Activated CD4-positive, alpha-beta T cell treated with anti-CD3 and anti-CD28 coated beads, Interleukin-2, amount 10 ng/mL, durations not matched to agents 24 days and 14 days (primary cell): ENCODE results near the gene AGPAT4. TPM values are rescaled to one million over a fixed set of nuclear protein-coding genes. Genes with fewer than 3 reads are reported as not detected.
A peak's percentile ranks its signal among the peaks of the same experiment; 100 is the strongest.

Source experiments
- DNase-seq: peaks from one replicate; pipeline ENCODE4 v3.0.0; 2022
- H3K27ac Mint-ChIP-seq: one replicate; pipeline ENCODE4 v1.8.0; 2022; ENCODE audit warnings: mild to moderate bottlenecking, mixed read lengths
- H3K27me3 Mint-ChIP-seq: one replicate; pipeline ENCODE4 v1.8.0; 2022; ENCODE audit warnings: mixed read lengths
- H3K36me3 Mint-ChIP-seq: one replicate; pipeline ENCODE4 v1.8.0; 2022; ENCODE audit warnings: low read depth, mild to moderate bottlenecking, mixed read lengths
- H3K4me1 Mint-ChIP-seq: one replicate; pipeline ENCODE4 v1.8.0; 2021; ENCODE audit warnings: mixed read lengths
- H3K4me3 Mint-ChIP-seq: one replicate; pipeline ENCODE4 v1.8.0; 2022; ENCODE audit warnings: mild to moderate bottlenecking, moderate library complexity, mixed read lengths
- H3K9me3 Mint-ChIP-seq: one replicate; pipeline ENCODE4 v1.8.0; 2021; ENCODE audit warnings: mixed read lengths
- intact Hi-C: fragments of 100-400 bp; cut with micrococcal nuclease; formaldehyde crosslinking; loops from one replicate; pipeline ENCODE4 v1.15.1; 2023
- total RNA-seq: library from RNA; stranded (reverse); gene quantifications from 2 replicates; pipeline ENCODE4 v1.2.3, GENCODE V29; 2022

The AGPAT4 gene
- total RNA-seq, 1 donor from 2014 or later = 6.8 TPM

- intact Hi-C loops = no loop called here
- Mint-ChIP-seq H3K27me3 (no peaks in the 10 kb centered on the region), H3K9me3 (no peaks in the 10 kb centered on the region), H3K4me3 (no peak overlapping the region), H3K27ac (no peak overlapping the region), H3K4me1 (no peaks in the 10 kb centered on the region), H3K36me3 (peaks cover 6% of the 10 kb centered on the region)
- DNase-seq = no peak
Measured at GRCh38 chr6:161141173-161141572, 132.7 kb downstream of the AGPAT4 start.

GRCh38 chr6:161140554-161140875 lies 133.3 kb downstream of the AGPAT4 start:
- Mint-ChIP-seq H3K27me3 (no peaks in the 10 kb centered on the region), H3K36me3 (peaks cover 7% of the 10 kb centered on the region), H3K4me3 (no peak overlapping the region), H3K4me1 (no peaks in the 10 kb centered on the region), H3K27ac (no peak overlapping the region), H3K9me3 (no peaks in the 10 kb centered on the region)
- no peak for DNase-seq
- intact Hi-C loops = no loop called here

GRCh38 chr6:161139766-161140553 lies 133.9 kb downstream of the AGPAT4 start:
- no peaks in the 10 kb centered on the region for H3K27me3 Mint-ChIP-seq
- H3K9me3 Mint-ChIP-seq = no peaks in the 10 kb centered on the region
- H3K36me3 Mint-ChIP-seq = peaks cover 7% of the 10 kb centered on the region
- no peak for DNase-seq
- no peak overlapping the region for H3K27ac Mint-ChIP-seq
- no peaks in the 10 kb centered on the region for H3K4me1 Mint-ChIP-seq
- intact Hi-C loops = no loop called here
- H3K4me3 Mint-ChIP-seq = no peak overlapping the region

DNA sequence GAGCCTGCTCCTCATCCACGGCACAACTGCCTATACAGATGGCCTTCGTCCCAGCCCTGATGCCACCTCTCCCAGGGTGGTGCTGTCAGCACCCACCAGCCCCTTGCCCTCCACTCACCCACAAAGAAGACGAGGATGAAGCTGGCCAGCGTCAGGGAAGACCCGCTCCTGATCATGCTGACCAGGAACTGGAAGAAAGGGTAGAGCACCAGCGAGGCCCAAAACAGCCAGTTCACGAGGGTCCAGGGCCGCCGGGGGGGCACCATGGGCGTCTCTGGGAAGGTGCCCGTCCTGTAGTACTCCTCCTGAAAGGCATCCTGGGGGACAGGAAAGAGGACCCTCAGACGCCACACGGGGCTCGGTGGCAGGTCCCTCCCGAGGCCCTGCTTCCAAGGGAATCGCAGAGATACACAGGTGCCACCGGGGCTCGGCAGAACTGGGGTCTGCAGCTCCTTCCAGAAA lies 134.5 kb downstream of the AGPAT4 start:
- peaks cover 7% of the 10 kb centered on the region for H3K36me3 Mint-ChIP-seq
- H3K27ac Mint-ChIP-seq = no peak overlapping the region
- no peak for DNase-seq
- intact Hi-C loops = no loop called here
- no peaks in the 10 kb centered on the region for H3K9me3 Mint-ChIP-seq
- H3K4me3 Mint-ChIP-seq = no peak overlapping the region
- no peaks in the 10 kb centered on the region for H3K4me1 Mint-ChIP-seq
- H3K27me3 Mint-ChIP-seq = no peaks in the 10 kb centered on the region

- intact Hi-C loops = no loop called here
- H3K27me3 Mint-ChIP-seq = no peaks in the 10 kb centered on the region
- peaks cover 7% of the 10 kb centered on the region for H3K36me3 Mint-ChIP-seq
- no peak for DNase-seq
- H3K4me3 Mint-ChIP-seq = no peak overlapping the region
- no peaks in the 10 kb centered on the region for H3K9me3 Mint-ChIP-seq
- H3K4me1 Mint-ChIP-seq = no peaks in the 10 kb centered on the region
- H3K27ac Mint-ChIP-seq = no peak overlapping the region
Measured at GRCh38 chr6:161138543-161139303, 135.1 kb downstream of the AGPAT4 start.

GRCh38 chr6:161137839-161138542 lies 135.9 kb downstream of the AGPAT4 start:
- intact Hi-C loops = no loop called here
- no peaks in the 10 kb centered on the region for H3K9me3 Mint-ChIP-seq
- no peak overlapping the region for H3K27ac Mint-ChIP-seq
- no peak for DNase-seq
- H3K4me1 Mint-ChIP-seq = no peaks in the 10 kb centered on the region
- no peak overlapping the region for H3K4me3 Mint-ChIP-seq
- no peaks in the 10 kb centered on the region for H3K27me3 Mint-ChIP-seq
- H3K36me3 Mint-ChIP-seq = peaks cover 7% of the 10 kb centered on the region

- Mint-ChIP-seq H3K27me3 (no peaks in the 10 kb centered on the region), H3K4me1 (no peaks in the 10 kb centered on the region), H3K27ac (no peak overlapping the region), H3K36me3 (peaks cover 5% of the 10 kb centered on the region), H3K4me3 (no peak overlapping the region), H3K9me3 (no peaks in the 10 kb centered on the region)
- intact Hi-C loops = no loop called here
- DNase-seq = no peak
Measured at GRCh38 chr6:161137320-161137719, 136.5 kb downstream of the AGPAT4 start.

DNA sequence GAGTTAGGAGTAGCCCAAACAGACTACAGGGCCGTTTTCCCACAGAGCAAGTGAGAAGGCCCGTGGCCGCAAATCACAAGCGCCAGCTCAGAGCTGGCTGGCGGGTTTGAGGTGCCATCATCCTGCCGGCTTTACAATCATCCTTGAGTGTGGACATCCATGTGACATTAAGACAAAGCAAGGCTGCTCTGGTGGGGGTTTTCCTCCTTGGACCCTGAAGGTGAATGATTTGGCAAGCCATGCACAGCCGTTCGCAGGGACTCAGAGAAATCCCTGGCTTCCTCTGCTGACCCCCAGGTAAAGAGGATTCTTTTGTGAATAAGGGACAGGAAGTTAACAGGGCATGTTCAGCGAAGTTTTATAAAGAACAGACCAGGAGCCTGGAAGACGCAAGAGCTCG lies 137.2 kb downstream of the AGPAT4 start:
- intact Hi-C loops = no loop called here

DNA sequence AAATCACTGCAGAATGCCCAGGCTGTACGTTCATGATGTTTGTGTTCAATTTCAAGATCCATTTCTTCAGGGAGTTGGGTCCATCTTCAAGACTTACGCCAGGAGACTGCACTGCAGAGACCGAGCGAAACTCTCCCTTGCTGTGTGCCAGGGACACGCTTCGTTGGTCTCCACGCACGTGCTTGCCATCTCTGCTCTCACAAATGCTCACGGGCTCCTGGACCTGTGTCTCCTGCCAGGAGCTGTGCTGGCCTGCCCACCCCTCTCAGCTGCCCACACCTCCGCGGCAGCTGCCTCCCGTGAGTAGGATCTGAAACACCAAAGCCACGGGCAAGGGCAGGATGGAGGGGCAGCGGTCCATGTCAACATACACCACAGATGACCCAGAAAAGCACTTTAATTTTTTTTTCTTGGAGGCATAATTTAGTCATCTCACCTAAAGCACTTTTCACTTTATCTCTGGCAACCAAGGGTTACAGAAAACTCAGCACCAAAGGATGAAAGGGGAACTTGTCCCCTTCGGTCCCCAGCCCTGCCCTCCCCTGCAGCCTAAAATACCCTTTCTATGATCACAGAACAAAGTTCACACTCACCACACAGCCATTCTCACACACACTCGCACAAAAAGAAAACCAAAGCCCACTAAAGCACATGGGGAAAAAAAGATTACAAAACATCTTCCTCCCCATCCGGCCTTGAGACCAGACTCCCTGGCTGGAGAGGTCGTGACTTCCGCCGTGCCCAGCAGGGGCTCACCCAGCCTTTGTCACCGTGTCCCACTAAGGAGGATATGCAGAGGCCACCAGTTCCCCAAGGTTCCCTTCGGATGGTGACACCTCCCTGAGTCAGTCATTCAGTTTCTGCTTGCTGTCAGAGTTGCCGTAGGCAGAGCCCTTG lies 137.9 kb downstream of the AGPAT4 start:
- Mint-ChIP-seq H3K4me3 (no peak overlapping the region), H3K4me1 (no peaks in the 10 kb centered on the region)
- no peak for DNase-seq

More for the DNA sequence above, 137.2 kb downstream of the AGPAT4 start:
- Mint-ChIP-seq H3K4me1 (no peaks in the 10 kb centered on the region), H3K27me3 (no peaks in the 10 kb centered on the region), H3K9me3 (no peaks in the 10 kb centered on the region), H3K36me3 (peaks cover 5% of the 10 kb centered on the region), H3K4me3 (no peak overlapping the region), H3K27ac (no peak overlapping the region)
- DNase-seq = no peak

GRCh38 chr6:161134550-161135298 lies 139.1 kb downstream of the AGPAT4 start:
- no peak for DNase-seq
- intact Hi-C loops = no loop called here
- Mint-ChIP-seq H3K27ac (no peak overlapping the region), H3K27me3 (no peaks in the 10 kb centered on the region), H3K4me3 (no peak overlapping the region), H3K4me1 (no peaks in the 10 kb centered on the region), H3K36me3 (peaks cover 9% of the 10 kb centered on the region), H3K9me3 (no peaks in the 10 kb centered on the region)

More for the DNA sequence above, 137.9 kb downstream of the AGPAT4 start:
- Mint-ChIP-seq H3K27me3 (no peaks in the 10 kb centered on the region), H3K9me3 (no peaks in the 10 kb centered on the region), H3K36me3 (peaks cover 5% of the 10 kb centered on the region), H3K27ac (peak overlapping the region; percentile 47)
- intact Hi-C loops = no loop called here

DNA sequence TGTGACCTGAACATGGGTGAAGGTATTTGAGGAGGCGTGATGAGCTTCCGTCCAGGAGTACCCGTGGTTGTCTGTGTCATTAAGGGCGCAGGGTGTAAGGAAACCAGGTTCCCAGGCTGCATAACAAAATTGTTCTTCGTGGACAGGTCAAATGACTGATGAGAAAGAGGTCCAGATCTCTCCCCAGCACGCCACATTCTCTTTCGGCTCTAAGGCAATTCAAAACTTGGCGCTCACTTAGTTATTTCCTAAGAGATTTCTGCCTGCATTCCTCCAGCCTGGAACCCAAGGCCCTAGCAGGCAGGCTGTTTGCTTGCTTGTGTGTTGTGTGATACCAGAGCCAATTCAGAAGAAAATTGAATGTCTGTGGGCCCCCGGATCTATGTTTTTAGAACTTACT lies 139.9 kb downstream of the AGPAT4 start:
- Mint-ChIP-seq H3K36me3 (peaks cover 17% of the 10 kb centered on the region), H3K27me3 (no peaks in the 10 kb centered on the region)
- intact Hi-C loops = no loop called here

GRCh38 chr6:161132384-161132783 lies 141.5 kb downstream of the AGPAT4 start:
- DNase-seq = no peak
- Mint-ChIP-seq H3K36me3 (peaks cover 21% of the 10 kb centered on the region), H3K9me3 (no peaks in the 10 kb centered on the region), H3K4me1 (peaks cover 13% of the 10 kb centered on the region), H3K4me3 (no peak overlapping the region), H3K27ac (no peak overlapping the region), H3K27me3 (no peaks in the 10 kb centered on the region)
- intact Hi-C loops = no loop called here

More for the DNA sequence above, 139.9 kb downstream of the AGPAT4 start:
- Mint-ChIP-seq H3K4me3 (no peak overlapping the region), H3K27ac (no peak overlapping the region), H3K9me3 (no peaks in the 10 kb centered on the region), H3K4me1 (peaks cover 4% of the 10 kb centered on the region)
- no peak for DNase-seq
